ENCODE results near the gene DHRSX.

- no peak for TF ChIP-seq ZBTB21 (tag by site-specific recombination; IDR thresholded peaks at IDR 0.05)
- TF ChIP-seq RBAK (tag by site-specific recombination; IDR thresholded peaks at IDR 0.05): no peak
- TF ChIP-seq ZNF274 (IDR thresholded peaks at IDR 0.05; ENCODE audit: low read length): no peak
- TF ChIP-seq ZNF274 (tag by site-specific recombination; IDR thresholded peaks at IDR 0.05; ENCODE audit: borderline replicate concordance): no peak
- TF ChIP-seq ZSCAN5A (tag by site-specific recombination; IDR thresholded peaks at IDR 0.05): no peak
- no peak for TF ChIP-seq ELK4 (IDR thresholded peaks at IDR 0.05; ENCODE audit: borderline replicate concordance, low read depth, low read length)
- TF ChIP-seq CTCF (tag by site-specific recombination; IDR thresholded peaks at IDR 0.05): no peak
Observed at GRCh38 chrX:2462074-2462473, 38.7 kb downstream of the DHRSX start.

Measured in HEK293 (cell line).